ENCODE data around the gene SIPA1L2. TPM values are rescaled to one million over a fixed set of nuclear protein-coding genes. Genes with fewer than 3 reads are reported as not detected.
A peak's percentile ranks its signal among the peaks of the same experiment; 100 is the strongest.

SIPA1L2 gene
- total and polyA plus RNA-seq, 4 donors: 5.3 to 60.1 (median 30.4) TPM

DNA sequence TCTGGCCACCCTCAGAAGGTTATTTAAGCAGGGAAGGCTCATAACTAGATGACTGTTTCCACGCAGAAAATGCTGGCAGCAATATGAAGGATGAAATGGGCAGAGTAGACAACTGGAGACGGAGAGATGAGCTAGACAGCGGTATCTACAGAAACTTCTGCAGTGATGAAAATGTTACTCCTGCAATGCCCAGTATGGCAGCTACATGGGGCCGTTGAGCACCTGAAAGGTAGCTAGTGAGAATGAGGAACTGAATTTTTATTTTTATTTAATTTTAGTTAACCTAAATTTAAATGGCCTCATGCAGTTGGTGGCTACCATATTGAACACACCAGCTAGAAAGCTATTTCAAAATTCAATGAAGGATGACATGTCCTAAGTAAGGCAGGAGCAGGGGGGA, 27.3 kb downstream of the SIPA1L2 start:
- no peaks in the 10 kb centered on the region for H3K27me3 ChIP-seq (ENCODE audit: control insufficient read depth in 3 of 3, insufficient read depth in 3 of 3, low read length in 2 of 3)
- H3K4me3 ChIP-seq: no peak overlapping the region
- H3K9ac ChIP-seq (ENCODE audit: insufficient read depth in 1 of 2, low read length in 2 of 2): no peak overlapping the region
- ATAC-seq (ENCODE audit: insufficient read depth, low FRiP score) (no peak), DNase-seq (no peak)
- no peaks in the 10 kb centered on the region for H3K9me3 ChIP-seq (ENCODE audit: control insufficient read depth in 4 of 4, insufficient read depth in 3 of 4, low read length in 3 of 4)
- peaks cover 6 to 20% (median 9%) of the 10 kb centered on the region in 5 donors for H3K4me1 ChIP-seq (ENCODE audit: control insufficient read depth in 5 of 5, insufficient read depth in 5 of 5, low read length in 5 of 5)
- no peak overlapping the region for H3K27ac ChIP-seq (ENCODE audit: low read depth in 1 of 2, low read length in 1 of 2)
- TF ChIP-seq, protein P1, sequence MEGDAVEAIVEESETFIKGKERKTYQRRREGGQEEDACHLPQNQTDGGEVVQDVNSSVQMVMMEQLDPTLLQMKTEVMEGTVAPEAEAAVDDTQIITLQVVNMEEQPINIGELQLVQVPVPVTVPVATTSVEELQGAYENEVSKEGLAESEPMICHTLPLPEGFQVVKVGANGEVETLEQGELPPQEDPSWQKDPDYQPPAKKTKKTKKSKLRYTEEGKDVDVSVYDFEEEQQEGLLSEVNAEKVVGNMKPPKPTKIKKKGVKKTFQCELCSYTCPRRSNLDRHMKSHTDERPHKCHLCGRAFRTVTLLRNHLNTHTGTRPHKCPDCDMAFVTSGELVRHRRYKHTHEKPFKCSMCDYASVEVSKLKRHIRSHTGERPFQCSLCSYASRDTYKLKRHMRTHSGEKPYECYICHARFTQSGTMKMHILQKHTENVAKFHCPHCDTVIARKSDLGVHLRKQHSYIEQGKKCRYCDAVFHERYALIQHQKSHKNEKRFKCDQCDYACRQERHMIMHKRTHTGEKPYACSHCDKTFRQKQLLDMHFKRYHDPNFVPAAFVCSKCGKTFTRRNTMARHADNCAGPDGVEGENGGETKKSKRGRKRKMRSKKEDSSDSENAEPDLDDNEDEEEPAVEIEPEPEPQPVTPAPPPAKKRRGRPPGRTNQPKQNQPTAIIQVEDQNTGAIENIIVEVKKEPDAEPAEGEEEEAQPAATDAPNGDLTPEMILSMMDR (IDR thresholded peaks at IDR 0.05; ENCODE audit: control extremely low read depth, extremely low read depth): no peak
- 88 to 93% methylated on average over 4 of the region's 4 CpGs for WGBS, 2 donors
- peaks cover 0 to 7% (median 3%) of the 10 kb centered on the region in 4 donors for H3K36me3 ChIP-seq (ENCODE audit: control insufficient read depth in 4 of 4, insufficient read depth in 4 of 4, low read length in 4 of 4)

DNA sequence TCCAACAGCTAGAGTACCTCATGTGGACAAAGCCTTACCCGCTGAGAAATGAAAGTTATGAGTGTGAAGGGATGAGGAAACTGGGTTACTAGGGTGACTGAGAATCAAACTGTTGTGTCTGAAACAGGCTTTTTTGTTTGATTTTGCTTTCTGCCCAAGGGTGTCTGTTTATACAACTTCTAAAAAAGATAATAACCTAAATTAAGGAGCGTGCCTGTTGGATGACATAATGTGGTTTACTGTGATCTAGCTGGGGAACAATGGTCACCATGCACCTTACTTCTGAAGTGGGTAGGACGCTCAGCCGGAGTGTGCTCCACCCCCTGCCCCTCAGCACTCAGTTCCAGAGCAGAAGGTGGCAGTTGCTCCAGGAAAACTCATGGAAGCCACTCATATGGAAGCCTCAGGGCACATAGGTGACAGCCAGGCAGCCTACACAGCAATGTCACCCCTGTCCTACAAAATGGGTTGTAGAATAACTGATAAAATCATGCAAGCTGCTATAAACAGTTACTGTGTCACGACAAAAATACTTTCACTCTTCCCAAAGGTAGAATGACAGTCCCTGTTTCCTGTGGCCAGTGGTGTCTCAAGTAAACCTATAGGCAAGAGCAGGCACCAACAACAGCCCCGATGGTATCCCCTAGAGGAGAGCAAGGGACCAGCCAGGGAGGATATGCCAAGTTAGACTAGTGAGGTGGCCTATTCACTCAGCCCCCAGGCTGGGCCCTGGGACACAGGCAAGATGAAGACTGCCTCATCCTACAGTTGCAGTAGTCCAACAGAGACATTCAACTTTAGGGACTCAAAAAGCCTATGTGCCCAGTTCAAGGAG, 29.3 kb downstream of the SIPA1L2 start:
- ATAC-seq (ENCODE audit: insufficient read depth, low FRiP score): no peak
- TF ChIP-seq, protein P1 (IDR thresholded peaks at IDR 0.05; ENCODE audit: control extremely low read depth, extremely low read depth): no peak
- Histone ChIP-seq H3K27ac (ENCODE audit: low read depth in 1 of 2, low read length in 1 of 2) (peak overlapping the region in 1 of 2 donors; percentile 73), H3K9ac (ENCODE audit: insufficient read depth in 1 of 2, low read length in 2 of 2) (no peak overlapping the region), H3K9me3 (ENCODE audit: control insufficient read depth in 4 of 4, insufficient read depth in 3 of 4, low read length in 3 of 4) (no peaks in the 10 kb centered on the region), H3K36me3 (ENCODE audit: control insufficient read depth in 4 of 4, insufficient read depth in 4 of 4, low read length in 4 of 4) (peaks cover 0 to 7% (median 3%) of the 10 kb centered on the region in 4 donors), H3K4me1 (ENCODE audit: control insufficient read depth in 5 of 5, insufficient read depth in 5 of 5, low read length in 5 of 5) (peaks cover 6 to 29% (median 18%) of the 10 kb centered on the region in 5 donors), H3K4me3 (no peak overlapping the region), H3K27me3 (ENCODE audit: control insufficient read depth in 3 of 3, insufficient read depth in 3 of 3, low read length in 2 of 3) (no peaks in the 10 kb centered on the region)
- DNase-seq: peak in 1 of 3 donors; percentile 65
- 49 to 57% methylated on average over 6 of the region's 6 CpGs for WGBS, 2 donors

- H3K4me1 ChIP-seq (ENCODE audit: control insufficient read depth in 5 of 5, insufficient read depth in 5 of 5, low read length in 5 of 5): peaks cover 6 to 34% (median 18%) of the 10 kb centered on the region in 5 donors
- 33 to 50% methylated on average over 11 of the region's 11 CpGs for WGBS, 2 donors
- TF ChIP-seq, protein P1 (IDR thresholded peaks at IDR 0.05; ENCODE audit: control extremely low read depth, extremely low read depth): no peak
- peak overlapping the region in 1 of 2 donors; percentile 59 for H3K27ac ChIP-seq (ENCODE audit: low read depth in 1 of 2, low read length in 1 of 2)
- no peak for DNase-seq
- no peaks in the 10 kb centered on the region for H3K27me3 ChIP-seq (ENCODE audit: control insufficient read depth in 3 of 3, insufficient read depth in 3 of 3, low read length in 2 of 3)
- H3K9me3 ChIP-seq (ENCODE audit: control insufficient read depth in 4 of 4, insufficient read depth in 3 of 4, low read length in 3 of 4): no peaks in the 10 kb centered on the region
- peaks cover 0 to 4% (median under 1%) of the 10 kb centered on the region in 4 donors for H3K36me3 ChIP-seq (ENCODE audit: control insufficient read depth in 4 of 4, insufficient read depth in 4 of 4, low read length in 4 of 4)
- H3K4me3 ChIP-seq: no peak overlapping the region
- no peak overlapping the region for H3K9ac ChIP-seq (ENCODE audit: insufficient read depth in 1 of 2, low read length in 2 of 2)
- no peak for ATAC-seq (ENCODE audit: insufficient read depth, low FRiP score)
Measured at GRCh38 chr1:232599178-232600041, 30.5 kb downstream of the SIPA1L2 start.
